HepG2 (cell line): ENCODE results near the gene CDK3.

Experiments
- CTCF ChIP-seq: sonication (generic); formaldehyde crosslinking; IDR thresholded peaks from 2 replicates; pipeline ENCODE4 v1.5.0; 2020; ENCODE audit warnings: mild to moderate bottlenecking, missing genetic modification reagents, moderate library complexity
- FOSL1 ChIP-seq: sonication (generic); formaldehyde crosslinking; IDR thresholded peaks from 2 replicates; pipeline ENCODE4 v1.9.0; 2021; ENCODE audit warnings: missing genetic modification reagents, borderline replicate concordance
- GATAD2A ChIP-seq: IDR thresholded peaks from 2 replicates; pipeline ENCODE4 v1.6.1; 2016
- IRF9 ChIP-seq: sonication (generic); formaldehyde crosslinking; IDR thresholded peaks from 2 replicates; pipeline ENCODE4 v1.8.0; 2022; ENCODE audit warnings: missing genetic modification reagents, mild to moderate bottlenecking, borderline replicate concordance
- MAFK ChIP-seq, 2 experiments: IDR thresholded peaks in 1 of 2; conservative IDR thresholded peaks in 1 of 2; 2 replicates each; pipeline ENCODE4 v1.6.1; 2011; ENCODE audit warnings: improper control_type of control experiment in 2 of 2, low read length in 2 of 2
- MAZ ChIP-seq, 2 experiments: sonication (generic) in 1 of 2; formaldehyde crosslinking in 1 of 2; IDR thresholded peaks; 2 replicates each; pipeline versions ENCODE4 v1.5.0 to v1.6.1; 2012 to 2020; ENCODE audit warnings: low read depth in 2 of 2, mild to moderate bottlenecking in 2 of 2, borderline replicate concordance in 1 of 2, improper control_type of control experiment in 1 of 2, low read length in 1 of 2, missing genetic modification reagents in 1 of 2, moderate library complexity in 1 of 2
- POLR2A ChIP-seq, 2 experiments: IDR thresholded peaks; 2 replicates each; pipeline ENCODE4 v1.6.1; 2011; ENCODE audit warnings: low read depth in 2 of 2, low read length in 2 of 2, mild to moderate bottlenecking in 1 of 2, moderate library complexity in 1 of 2; ENCODE audit not compliant: insufficient read depth in 1 of 2
- STAG1 ChIP-seq: sonication (generic); formaldehyde crosslinking; IDR thresholded peaks from 2 replicates; pipeline ENCODE4 v1.4.0; 2020; ENCODE audit warnings: missing genetic modification reagents
- ZNF274 ChIP-seq: sonication (generic); formaldehyde crosslinking; IDR thresholded peaks from 2 replicates; pipeline ENCODE4 v1.5.1; 2020; ENCODE audit warnings: mild to moderate bottlenecking, missing genetic modification reagents
- ZNF280D ChIP-seq: sonication (generic); formaldehyde crosslinking; IDR thresholded peaks from 2 replicates; pipeline ENCODE4 v1.5.1; 2020; ENCODE audit warnings: mild to moderate bottlenecking, missing genetic modification reagents
- ZNF318 ChIP-seq: sonication (generic); formaldehyde crosslinking; IDR thresholded peaks from 2 replicates; pipeline ENCODE4 v1.4.0; 2020; ENCODE audit warnings: mild to moderate bottlenecking, missing genetic modification reagents

GRCh38 chr17:76008630-76009425, 8.2 kb downstream of the CDK3 start:
- TF ChIP-seq ZNF280D (CRISPR knock-in tag) (no peak), ZNF318 (CRISPR knock-in tag) (no peak), FOSL1 (no peak), MAZ (IDR thresholded peaks at IDR 0.05; ENCODE audit: borderline replicate concordance, low read depth, low read length) (no peak), MAZ (CRISPR knock-in tag; IDR thresholded peaks at IDR 0.05; ENCODE audit: low read depth) (no peak), CTCF (no peak), GATAD2A (CRISPR knock-in tag) (no peak), ZNF274 (CRISPR knock-in tag) (no peak), STAG1 (CRISPR knock-in tag) (no peak), MAFK (conservative IDR thresholded peaks at IDR 0.05 in 1 of 2, IDR thresholded peaks at IDR 0.05 in 1 of 2; ENCODE audit: low read length in 2 of 2) (no peak), IRF9 (CRISPR knock-in tag) (no peak), POLR2A (IDR thresholded peaks at IDR 0.05; ENCODE audit: insufficient read depth in 1 of 2, low read depth in 2 of 2, low read length in 2 of 2) (no peak)
